Measurements from ENCODE around the gene SHH. TPM values are rescaled to one million over a fixed set of nuclear protein-coding genes. Genes with fewer than 3 reads are reported as not detected.

SHH gene
- total RNA-seq, 1 experiment from 2014 or later: 0.26 TPM

DNA sequence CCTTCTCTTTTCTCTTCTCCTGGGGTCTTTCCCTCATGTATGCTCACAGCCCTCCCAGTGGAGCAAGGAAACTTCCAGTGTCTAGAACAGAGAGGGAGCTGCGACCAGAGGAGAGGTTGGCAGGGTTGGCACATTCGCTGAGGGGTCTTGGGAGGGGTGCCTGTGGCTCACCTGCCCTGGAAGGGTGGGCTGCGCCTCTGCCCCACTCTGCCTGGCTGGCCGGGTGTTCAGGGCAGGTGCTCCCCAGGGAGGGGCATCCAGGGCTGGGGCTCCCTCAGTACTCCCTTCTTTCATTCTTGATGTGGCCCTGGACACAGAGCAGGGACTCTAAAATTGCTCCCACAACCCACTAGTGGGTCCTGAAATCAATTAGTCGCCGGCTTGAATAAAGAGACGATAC is 16.9 kb downstream of the SHH start:
- ATAC-seq: no peak
- CTCF ChIA-PET: interaction anchor here (0.7 kb wide), 1 partner anchor 387 kb away, joined by 4 read pairs; no protein-coding TSS in a partner anchor

DNA sequence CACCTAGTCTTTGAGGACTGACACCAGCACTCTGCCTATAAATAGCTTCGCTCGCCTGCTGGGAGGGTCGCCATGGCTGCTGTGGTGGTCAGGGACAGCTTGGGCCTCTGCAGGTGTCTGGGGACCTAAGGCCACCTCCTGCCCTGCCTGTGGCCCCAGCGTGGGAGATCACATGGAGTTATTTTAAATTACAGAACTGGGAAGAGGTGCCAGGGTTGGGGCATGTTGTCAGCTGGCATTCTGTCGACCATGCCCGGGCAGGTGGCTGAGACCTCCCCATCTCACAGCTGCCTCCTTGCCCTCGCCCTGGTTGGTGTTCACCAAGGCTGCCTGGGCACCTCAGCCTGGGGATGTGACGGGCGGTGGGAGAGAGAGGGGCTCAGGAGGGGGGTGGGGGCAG is 18.1 kb downstream of the SHH start:
- CTCF ChIA-PET: no interaction called here
- ATAC-seq: no peak
- DNase-seq (ENCODE audit: low spot score): no peak
- Mint-ChIP-seq H3K4me3 (no peak overlapping the region), H3K27ac (no peak overlapping the region), H3K4me1 (no peaks in the 10 kb centered on the region), H3K27me3 (ENCODE audit: low read depth) (peaks cover 39% of the 10 kb centered on the region), H3K36me3 (no peaks in the 10 kb centered on the region), H3K9me3 (peaks cover 3% of the 10 kb centered on the region; the same call in 1 of the 2 replicates)
- POLR2A ChIA-PET: no interaction called here
- TF ChIP-seq JUN (CRISPR knock-in tag; IDR thresholded peaks at IDR 0.05) (no peak), CDX4 (CRISPR knock-in tag; IDR thresholded peaks at IDR 0.05; ENCODE audit: borderline replicate concordance) (no peak), ZNF219 (CRISPR knock-in tag; IDR thresholded peaks at IDR 0.05; ENCODE audit: borderline replicate concordance) (no peak), ELF4 (CRISPR knock-in tag; IDR thresholded peaks at IDR 0.05; ENCODE audit: low read depth) (no peak), ZNF138 (CRISPR knock-in tag; conservative IDR thresholded peaks at IDR 0.05) (no peak), NFATC4 (CRISPR knock-in tag; IDR thresholded peaks at IDR 0.05) (no peak), MXD4 (CRISPR knock-in tag; IDR thresholded peaks at IDR 0.05; ENCODE audit: borderline replicate concordance) (no peak), ATF1 (CRISPR knock-in tag; IDR thresholded peaks at IDR 0.05) (no peak), RORB (CRISPR knock-in tag; IDR thresholded peaks at IDR 0.05) (no peak), ESRRA (CRISPR knock-in tag; IDR thresholded peaks at IDR 0.05; ENCODE audit: borderline replicate concordance) (no peak), IRF2 (CRISPR knock-in tag; IDR thresholded peaks at IDR 0.05; ENCODE audit: borderline replicate concordance, low read depth) (no peak), ZNF423 (CRISPR knock-in tag; IDR thresholded peaks at IDR 0.05) (no peak), GTF2I (CRISPR knock-in tag; conservative IDR thresholded peaks at IDR 0.05) (no peak), ZNF317 (CRISPR knock-in tag; IDR thresholded peaks at IDR 0.05; ENCODE audit: borderline replicate concordance, low read depth) (no peak)
- TF ChIP-seq, protein P1, sequence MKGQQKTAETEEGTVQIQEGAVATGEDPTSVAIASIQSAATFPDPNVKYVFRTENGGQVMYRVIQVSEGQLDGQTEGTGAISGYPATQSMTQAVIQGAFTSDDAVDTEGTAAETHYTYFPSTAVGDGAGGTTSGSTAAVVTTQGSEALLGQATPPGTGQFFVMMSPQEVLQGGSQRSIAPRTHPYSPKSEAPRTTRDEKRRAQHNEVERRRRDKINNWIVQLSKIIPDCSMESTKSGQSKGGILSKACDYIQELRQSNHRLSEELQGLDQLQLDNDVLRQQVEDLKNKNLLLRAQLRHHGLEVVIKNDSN (CRISPR knock-in tag; IDR thresholded peaks at IDR 0.05): no peak
- TF ChIP-seq, protein P2, sequence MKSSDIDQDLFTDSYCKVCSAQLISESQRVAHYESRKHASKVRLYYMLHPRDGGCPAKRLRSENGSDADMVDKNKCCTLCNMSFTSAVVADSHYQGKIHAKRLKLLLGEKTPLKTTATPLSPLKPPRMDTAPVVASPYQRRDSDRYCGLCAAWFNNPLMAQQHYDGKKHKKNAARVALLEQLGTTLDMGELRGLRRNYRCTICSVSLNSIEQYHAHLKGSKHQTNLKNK (CRISPR knock-in tag; IDR thresholded peaks at IDR 0.05): no peak
- TF ChIP-seq, protein P3, sequence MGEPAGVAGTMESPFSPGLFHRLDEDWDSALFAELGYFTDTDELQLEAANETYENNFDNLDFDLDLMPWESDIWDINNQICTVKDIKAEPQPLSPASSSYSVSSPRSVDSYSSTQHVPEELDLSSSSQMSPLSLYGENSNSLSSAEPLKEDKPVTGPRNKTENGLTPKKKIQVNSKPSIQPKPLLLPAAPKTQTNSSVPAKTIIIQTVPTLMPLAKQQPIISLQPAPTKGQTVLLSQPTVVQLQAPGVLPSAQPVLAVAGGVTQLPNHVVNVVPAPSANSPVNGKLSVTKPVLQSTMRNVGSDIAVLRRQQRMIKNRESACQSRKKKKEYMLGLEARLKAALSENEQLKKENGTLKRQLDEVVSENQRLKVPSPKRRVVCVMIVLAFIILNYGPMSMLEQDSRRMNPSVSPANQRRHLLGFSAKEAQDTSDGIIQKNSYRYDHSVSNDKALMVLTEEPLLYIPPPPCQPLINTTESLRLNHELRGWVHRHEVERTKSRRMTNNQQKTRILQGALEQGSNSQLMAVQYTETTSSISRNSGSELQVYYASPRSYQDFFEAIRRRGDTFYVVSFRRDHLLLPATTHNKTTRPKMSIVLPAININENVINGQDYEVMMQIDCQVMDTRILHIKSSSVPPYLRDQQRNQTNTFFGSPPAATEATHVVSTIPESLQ (CRISPR knock-in tag; IDR thresholded peaks at IDR 0.05): no peak
- TF ChIP-seq, protein P4, sequence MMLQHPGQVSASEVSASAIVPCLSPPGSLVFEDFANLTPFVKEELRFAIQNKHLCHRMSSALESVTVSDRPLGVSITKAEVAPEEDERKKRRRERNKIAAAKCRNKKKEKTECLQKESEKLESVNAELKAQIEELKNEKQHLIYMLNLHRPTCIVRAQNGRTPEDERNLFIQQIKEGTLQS (CRISPR knock-in tag; conservative IDR thresholded peaks at IDR 0.05): no peak
- TF ChIP-seq, protein P5, sequence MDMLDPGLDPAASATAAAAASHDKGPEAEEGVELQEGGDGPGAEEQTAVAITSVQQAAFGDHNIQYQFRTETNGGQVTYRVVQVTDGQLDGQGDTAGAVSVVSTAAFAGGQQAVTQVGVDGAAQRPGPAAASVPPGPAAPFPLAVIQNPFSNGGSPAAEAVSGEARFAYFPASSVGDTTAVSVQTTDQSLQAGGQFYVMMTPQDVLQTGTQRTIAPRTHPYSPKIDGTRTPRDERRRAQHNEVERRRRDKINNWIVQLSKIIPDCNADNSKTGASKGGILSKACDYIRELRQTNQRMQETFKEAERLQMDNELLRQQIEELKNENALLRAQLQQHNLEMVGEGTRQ (CRISPR knock-in tag; IDR thresholded peaks at IDR 0.05): no peak

More for the DNA sequence above, 16.9 kb downstream of the SHH start:
- POLR2A ChIA-PET: no interaction called here
- H3K27me3 Mint-ChIP-seq (ENCODE audit: low read depth): peaks cover 51% of the 10 kb centered on the region
- TF ChIP-seq ZSCAN18 (CRISPR knock-in tag; IDR thresholded peaks at IDR 0.05) (no peak), PRRX2 (CRISPR knock-in tag; IDR thresholded peaks at IDR 0.05) (no peak), ZNF423 (CRISPR knock-in tag; IDR thresholded peaks at IDR 0.05) (no peak), GTF2I (CRISPR knock-in tag; conservative IDR thresholded peaks at IDR 0.05) (no peak)
- TF ChIP-seq, protein P6, sequence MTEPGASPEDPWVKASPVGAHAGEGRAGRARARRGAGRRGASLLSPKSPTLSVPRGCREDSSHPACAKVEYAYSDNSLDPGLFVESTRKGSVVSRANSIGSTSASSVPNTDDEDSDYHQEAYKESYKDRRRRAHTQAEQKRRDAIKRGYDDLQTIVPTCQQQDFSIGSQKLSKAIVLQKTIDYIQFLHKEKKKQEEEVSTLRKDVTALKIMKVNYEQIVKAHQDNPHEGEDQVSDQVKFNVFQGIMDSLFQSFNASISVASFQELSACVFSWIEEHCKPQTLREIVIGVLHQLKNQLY (CRISPR knock-in tag; IDR thresholded peaks at IDR 0.05): no peak
- TF ChIP-seq, protein P7, sequence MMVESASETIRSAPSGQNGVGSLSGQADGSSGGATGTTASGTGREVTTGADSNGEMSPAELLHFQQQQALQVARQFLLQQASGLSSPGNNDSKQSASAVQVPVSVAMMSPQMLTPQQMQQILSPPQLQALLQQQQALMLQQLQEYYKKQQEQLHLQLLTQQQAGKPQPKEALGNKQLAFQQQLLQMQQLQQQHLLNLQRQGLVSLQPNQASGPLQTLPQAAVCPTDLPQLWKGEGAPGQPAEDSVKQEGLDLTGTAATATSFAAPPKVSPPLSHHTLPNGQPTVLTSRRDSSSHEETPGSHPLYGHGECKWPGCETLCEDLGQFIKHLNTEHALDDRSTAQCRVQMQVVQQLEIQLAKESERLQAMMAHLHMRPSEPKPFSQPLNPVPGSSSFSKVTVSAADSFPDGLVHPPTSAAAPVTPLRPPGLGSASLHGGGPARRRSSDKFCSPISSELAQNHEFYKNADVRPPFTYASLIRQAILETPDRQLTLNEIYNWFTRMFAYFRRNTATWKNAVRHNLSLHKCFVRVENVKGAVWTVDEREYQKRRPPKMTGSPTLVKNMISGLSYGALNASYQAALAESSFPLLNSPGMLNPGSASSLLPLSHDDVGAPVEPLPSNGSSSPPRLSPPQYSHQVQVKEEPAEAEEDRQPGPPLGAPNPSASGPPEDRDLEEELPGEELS (CRISPR knock-in tag; IDR thresholded peaks at IDR 0.05): no peak
- H3K4me3 Mint-ChIP-seq: no peak overlapping the region
- H3K36me3 Mint-ChIP-seq: no peaks in the 10 kb centered on the region
- no peak for DNase-seq (ENCODE audit: low spot score)
- peaks cover 3% of the 10 kb centered on the region; the same call in 1 of the 2 replicates for H3K9me3 Mint-ChIP-seq
- no peak overlapping the region for H3K27ac Mint-ChIP-seq
- H3K4me1 Mint-ChIP-seq: no peaks in the 10 kb centered on the region

Data from WTC11 (cell line).